GDM1 (cell line): ENCODE results near the gene NAP1L4.
"Not testable (repeated sequence)": the region's sequence is repeated elsewhere in the genome, so short reads cannot be mapped to it uniquely, and the experiment has no call there.

ENCODE experiments used
- DNase-seq: peaks from one replicate; lab custom pipeline; 2025; lab: John Stamatoyannopoulos, UW

The NAP1L4 gene

DNA sequence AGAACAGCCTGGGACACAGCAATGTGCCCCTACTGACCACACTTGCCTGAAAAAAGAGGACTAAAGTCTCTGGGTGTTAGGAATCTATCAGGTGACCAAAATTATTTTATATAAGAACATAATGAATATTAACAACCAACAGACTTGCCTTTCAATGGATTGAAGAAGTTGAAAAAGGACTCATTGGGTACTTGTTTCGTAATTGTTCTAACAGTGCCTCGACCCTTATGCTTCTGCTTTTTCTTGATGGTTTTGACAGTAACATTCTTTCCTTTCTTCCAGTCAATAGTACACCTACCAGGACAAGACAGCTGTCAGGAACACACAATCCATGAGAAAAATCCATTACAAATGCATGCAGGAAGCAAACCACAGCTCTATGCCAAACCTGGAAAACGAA is 33.9 kb downstream of the NAP1L4 start:
- DNase-seq, result no peak

DNA sequence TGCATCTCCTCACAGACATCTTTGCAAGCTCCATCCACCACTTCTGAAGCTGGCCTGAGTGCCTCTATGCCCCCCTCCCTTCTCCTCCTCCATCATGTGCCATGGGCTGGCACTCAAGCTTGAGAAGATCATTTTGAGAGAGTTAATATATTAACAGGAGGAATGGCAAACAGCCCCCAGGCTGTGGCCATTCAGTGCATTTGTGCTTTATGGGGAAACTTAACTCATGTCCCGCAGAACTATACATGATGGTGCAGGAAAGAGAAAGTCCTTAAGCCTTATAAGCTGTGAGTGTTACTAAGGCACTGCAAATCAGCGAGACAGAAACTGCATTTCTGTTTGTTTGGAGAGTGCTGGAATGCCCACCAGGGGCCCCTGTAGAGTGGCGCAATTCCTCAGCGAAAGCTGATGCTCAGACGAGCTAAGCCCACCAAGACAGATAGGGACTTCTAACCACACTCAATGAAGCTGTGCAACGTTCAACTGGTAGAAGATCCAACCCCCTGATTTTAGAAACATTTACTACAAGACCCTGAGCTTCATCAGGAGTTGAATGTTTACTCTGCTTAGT is 36.1 kb downstream of the NAP1L4 start:
- no peak for DNase-seq

DNA sequence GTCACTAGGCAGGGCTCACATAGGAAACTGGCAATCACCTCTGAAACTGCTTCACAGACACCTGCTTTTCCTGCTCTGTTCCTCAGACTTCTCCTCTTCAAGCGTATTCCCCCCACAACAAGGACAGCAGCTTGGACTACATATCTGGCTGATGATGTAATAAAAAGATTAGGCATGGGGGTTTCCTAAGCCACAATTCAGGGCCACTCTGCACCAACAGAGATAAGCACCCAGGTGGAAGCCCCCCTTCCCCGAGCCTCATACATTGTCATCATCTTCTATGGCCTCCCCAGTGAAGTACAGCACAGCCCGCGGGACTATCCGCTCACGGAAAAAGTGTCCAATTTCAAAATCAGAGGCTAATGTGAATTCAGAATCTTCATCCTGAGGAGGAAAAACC is 37.9 kb downstream of the NAP1L4 start:
- DNase-seq, result no peak

DNA sequence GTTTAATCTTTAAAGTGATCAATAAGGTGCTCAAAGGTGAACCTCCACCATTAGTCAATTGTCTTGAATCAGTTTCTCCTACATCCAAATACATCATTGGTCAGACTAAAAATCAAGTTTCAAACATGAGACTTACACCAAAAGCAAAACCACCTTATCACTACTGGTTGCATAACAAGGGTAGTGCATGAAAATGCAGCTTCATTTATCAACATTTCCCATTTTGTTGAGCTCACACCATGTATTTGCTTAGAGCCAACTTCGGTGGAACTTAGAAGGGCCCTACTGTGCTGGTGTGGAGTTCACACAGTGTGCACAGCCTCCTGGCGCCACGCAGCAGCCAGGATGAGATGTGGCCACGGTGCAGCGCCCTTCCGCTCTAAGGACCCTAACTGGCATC is 39.8 kb downstream of the NAP1L4 start:
- DNase-seq, result no peak

DNA sequence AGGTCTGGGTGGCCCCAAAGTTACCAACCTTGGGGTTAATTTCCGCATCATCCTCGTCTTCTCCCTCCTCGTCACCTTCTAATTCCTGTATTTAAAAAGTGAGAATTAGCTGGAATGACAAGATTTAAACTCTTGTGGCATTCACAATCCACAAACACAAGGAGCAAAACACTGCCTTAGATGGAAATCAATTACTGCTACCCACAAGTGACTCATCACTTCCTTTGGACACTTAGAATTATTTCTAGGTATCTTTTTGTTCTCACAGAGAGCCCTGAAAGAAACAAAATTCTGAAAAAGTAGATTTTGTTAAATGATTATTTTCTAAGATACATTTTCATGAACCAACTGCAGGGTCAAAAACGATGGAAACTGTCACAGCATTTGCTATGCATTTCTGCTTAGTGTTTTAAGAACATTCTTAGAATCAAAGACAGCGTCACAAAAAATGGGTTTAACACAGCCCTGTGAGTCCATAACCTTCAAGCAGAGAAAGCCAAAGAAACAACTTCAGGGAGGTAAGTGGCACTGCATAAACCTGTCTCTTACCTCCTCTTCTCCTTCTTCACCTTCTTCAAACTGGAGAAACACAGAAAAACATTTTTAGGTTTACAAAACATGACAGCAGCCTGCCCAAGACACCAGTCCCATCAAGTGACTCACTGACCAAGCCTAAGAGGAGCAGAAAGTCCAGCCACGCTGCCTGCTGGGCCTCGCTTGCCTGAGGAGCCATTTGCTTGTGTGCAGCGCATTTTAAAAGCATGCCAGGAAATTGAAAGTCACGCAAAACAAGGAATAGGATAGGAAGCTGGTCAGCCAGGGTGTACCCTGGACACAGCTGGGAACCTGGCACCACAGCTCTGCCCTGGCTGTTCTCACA is 40.7 kb downstream of the NAP1L4 start:
- DNase-seq, result no peak

DNA sequence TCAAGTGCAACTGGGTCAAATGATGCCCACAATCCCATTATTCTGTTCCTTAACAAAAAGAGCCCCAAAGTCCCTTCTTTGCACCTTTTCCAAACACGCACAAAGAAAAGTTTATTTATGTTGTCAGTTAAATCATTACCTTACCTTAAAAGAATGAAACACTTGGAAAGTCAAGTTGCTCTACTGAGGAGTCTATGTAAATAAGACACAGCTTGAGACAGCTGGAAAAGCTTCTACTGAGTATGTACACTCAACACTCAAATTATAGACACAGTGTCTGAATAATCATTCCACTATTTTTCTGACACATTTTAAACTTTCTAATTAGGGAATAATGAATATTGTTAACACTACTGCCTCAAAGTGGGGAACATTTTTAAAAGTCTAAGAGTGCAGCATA is 41.3 kb downstream of the NAP1L4 start:
- no peak for DNase-seq

DNA sequence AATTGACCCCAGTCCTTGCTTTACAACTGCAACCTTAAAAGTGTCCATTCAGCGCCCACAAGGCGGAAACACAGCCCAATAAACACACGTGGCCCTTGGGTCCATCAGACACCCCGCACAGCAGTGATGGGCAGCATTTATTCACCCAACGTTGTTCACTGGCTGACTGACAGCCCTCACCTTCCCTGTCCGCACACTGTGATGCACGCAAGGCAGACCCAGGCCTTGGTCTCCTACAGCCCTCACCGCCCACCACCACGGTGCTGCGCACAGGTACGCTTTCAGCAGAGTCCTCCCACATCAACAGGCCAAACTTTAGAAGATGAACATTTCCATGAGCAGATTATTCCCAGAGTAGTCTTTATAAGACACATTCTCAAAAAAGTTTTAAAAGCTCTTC is 42.2 kb downstream of the NAP1L4 start:
- no peak for DNase-seq

DNA sequence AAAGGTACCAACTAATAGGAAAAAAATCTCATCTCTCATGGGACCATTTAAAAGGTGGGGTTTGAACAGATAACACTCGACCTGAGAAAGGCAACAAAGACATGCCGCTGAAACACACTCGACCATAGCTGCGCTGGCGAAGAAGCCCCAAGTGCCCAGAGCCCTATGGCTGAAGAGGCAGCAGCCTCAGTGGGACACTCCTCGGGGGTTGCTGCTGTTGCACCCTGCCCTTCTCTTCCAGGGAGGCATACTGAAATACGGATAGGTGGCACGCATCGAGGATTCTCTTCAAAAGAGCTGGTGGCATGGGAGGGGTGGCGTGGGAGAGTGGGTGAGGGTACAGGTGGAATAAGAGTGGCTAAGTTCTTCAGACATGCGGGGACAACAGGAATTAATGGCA is 44.4 kb downstream of the NAP1L4 start:
- no peak for DNase-seq

DNA sequence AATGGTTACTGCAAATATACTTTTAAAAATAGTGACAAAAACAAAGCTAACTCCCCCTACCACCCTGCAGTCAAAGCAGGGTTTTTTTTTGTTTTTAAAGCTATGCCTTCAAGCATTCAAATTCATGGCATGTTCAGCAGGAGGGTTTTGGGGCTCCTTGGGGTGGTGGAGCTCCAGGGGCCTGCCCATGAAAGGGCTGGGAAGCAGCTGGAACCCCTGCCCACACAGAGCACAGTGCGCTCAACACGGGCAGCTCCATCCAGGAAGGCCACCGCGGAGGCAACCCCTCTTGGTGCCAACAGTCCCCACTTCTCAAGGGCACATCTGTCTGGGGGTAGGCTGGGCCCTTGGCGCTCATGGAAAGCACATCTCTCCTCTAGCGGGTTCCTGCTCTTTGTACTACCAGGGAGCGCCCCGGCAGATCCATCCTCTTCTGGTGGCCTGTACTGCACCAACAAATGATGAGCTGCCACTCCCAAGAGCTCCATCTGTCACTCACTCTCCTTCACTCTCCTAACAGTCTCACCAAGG is 46.3 kb downstream of the NAP1L4 start:
- DNase-seq, result no peak

DNA sequence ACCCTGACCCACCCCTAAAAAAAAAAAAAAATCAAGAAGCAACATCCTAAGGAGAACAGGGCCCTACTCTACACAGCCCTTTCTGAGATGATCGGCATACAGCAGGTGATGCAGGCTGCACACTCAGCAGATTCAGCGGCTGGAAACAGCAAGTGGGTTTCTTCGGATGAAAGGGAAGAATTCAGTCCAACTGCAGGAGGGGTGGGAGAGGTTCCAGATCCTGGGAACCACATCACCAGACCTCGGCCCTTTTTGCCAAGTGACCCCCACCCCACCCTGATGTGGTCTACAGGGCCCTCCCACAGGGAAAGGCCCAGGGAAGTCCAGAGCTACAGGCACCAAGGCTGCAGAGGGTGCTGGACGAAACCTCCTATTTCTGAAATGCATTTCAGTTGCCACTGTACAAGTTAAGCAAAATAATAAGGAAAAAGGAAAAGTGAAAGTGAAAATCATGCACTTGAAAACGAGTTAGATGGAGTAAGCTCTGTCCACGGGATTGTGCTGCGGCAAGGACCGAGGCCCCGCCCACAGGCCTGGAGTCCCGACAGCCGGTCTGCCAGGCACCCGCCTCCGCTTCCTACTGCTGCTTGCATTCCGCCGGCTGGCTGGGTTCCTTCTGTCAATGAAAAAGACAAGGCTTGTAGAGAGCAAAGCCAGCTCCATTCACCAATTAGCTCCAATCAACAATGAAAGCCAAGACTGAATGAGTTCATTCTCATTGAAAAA is 46.9 kb downstream of the NAP1L4 start:
- no peak for DNase-seq

DNA sequence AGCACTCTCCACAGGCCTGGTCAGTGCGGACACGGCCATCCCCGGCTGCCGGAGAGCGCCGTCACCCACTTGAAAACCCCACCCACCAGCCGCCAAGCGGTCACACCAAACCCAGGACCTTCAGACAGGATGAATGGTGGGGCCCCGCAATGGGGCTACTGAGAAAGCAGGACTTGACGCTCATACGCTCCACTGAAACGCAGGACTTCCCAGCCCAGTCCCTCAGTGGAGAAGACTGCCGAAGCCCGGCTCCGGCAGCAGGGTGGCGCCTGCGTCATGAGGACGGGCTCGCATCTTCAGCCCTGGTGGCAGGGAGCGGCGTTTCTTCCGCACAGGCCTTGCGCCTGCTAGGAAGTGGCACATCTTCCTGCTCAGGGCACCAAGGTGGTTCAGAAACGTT is 47.6 kb downstream of the NAP1L4 start:
- no peak for DNase-seq

DNA sequence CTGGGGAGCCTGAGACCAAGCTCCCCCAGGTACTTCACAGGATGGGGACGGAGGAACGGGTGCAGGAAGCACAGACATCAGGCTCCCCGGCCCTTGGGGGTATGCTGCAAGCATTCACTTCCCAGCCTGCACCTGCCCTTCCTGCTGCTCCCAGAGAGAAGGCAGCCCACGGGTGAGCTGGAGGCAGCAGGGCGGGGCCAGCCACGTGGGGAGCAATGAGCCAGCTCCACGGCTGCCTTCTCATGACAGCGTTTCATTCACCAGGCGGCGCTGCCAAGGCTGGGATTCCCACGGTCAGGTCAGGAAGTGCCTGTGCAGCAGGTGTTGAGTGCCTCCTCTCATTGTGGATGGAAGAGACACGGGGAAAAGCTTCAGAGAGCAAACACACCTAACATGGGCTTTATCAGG is 48.4 kb downstream of the NAP1L4 start:
- no peak for DNase-seq

DNA sequence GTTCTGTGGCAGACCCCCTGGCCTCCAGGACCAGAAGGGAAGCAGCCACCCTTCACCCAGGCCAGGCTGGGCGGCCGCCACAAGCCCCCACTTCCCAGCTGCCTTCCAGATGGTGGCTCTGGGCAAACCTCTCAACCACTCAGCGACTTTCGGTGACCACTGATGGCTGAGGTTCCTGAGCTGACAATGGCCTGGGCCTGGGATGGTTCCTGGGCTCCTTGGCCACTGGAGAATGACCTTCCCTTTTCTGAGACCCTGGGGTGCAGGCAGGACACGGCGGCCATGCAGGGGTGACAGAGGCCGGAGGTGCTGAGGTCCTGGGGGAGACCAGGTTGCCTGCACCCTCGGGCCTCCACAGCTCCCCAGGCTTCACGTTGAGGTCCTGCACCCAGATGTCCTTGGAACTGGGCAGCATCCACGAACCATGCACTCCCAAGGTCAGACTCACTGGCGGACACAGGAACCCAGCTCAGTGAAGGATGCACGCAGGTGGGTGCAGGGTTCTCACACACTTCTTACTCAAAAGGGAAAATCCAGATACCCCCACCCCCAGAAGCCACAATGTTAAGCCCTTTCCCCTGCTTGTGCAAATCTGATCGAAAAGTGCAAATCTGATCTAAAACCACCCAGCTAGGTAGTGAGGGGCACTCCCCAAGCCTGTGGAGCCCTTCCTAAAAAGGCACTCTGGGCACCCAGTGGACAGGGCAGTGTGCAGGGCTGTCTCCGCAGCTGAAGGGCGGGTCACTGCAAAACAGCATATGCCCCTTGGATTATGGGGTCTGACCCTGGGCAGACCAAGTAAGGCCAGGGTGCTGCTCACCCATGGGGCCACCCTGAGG is 49.0 kb downstream of the NAP1L4 start:
- DNase-seq, result no peak

DNA sequence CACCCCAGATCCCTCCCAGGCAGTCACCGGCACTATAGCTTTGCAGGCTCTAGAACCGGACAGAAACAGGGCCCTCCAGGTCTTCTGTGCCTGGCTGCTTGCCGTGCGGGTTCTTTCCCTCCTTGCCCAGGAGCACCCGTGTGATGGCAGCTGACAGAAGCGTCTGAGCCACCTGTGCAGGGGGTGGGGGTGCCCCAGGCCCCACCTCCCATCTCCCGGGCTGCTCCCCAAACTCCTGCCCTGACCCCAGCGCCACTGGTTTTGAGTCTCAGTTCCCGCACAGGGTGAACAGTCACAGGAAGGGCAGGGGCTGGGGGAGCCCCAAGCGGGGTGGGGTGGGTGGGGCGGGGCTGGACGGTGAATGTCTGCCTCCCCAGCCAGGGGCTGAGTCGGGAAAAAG is 49.7 kb downstream of the NAP1L4 start:
- DNase-seq, result no peak

DNA sequence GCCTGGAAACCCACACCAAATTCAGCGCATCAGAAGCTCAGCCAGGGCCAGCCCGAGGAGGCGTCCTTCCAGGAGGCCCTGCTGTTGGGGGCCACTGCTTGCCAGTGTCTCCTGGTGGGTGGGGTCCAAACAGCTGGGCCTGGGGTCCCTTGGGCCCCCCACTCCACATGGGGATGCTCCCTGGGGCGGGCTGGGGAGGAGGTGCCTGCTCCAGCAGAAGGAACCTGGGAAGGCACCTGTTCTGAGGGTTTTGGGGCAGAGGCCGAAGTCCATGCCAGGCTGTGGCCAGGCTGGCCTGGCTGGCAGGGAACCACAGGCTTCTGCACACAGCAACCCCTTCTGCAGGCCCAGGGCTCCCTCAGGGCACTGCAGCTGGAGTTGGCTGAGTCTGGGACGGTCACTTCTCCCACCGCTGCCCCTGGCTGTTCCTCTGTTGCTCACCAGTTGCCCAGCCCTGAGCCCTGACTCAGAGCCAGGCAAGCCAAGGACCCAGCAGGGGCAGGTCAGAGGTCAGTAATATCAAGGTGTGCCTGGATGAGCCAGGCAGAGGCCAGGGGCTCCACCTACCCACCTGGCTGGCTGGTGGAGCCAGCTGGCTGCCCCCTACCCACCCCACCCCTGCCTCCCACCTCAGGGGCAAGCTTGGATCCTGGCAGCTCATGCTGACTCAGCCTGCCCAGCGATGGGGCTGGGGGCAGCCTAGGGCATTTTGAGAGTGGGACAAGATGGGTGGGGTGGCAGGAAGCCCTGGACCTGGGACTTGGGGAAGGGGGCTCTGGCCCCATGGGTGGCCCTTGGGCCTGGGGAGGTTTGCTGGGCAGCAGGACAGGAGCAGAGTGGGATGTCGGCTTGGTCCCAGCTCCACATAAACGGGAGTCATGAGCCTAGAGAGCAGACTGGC is 51.0 kb downstream of the NAP1L4 start:
- no peak for DNase-seq

DNA sequence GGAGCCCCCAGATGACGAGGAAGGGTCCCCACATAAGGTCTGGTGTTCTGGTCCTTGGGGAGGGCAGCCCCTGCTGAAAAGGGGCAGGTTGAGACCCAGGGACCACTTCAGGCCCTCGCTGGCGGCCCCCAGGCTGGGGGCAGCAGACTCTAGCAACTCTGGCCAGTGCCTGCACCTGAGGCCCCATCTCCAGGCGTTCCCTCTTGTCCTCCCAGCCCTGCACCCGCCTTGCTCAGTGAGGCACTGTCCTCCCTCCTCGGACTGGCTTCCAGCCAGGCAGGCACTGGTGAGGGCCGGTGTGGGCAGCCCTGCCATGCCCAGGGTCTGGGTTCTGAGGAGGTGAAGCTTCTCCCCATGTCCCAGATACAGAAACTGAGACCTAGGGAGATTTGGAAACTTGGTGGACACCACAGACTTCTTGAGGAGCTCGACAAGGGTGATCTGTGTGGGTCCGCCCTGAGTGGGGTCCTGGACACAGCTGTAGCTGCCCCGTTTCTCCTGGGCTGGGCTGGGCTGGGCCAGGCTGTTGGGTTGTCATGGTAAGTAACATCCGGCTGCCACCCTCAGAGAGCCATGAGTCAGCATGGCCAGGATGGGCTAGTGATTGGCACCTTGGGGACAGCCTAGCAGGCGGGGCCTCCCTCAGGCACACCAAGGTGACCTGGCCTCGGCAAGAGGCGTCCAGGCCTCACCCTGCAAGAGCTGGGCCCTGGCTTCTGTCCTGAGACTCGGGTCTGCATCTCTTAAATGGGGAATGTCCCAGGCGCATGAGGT is 51.8 kb downstream of the NAP1L4 start:
- DNase-seq, result no peak

DNA sequence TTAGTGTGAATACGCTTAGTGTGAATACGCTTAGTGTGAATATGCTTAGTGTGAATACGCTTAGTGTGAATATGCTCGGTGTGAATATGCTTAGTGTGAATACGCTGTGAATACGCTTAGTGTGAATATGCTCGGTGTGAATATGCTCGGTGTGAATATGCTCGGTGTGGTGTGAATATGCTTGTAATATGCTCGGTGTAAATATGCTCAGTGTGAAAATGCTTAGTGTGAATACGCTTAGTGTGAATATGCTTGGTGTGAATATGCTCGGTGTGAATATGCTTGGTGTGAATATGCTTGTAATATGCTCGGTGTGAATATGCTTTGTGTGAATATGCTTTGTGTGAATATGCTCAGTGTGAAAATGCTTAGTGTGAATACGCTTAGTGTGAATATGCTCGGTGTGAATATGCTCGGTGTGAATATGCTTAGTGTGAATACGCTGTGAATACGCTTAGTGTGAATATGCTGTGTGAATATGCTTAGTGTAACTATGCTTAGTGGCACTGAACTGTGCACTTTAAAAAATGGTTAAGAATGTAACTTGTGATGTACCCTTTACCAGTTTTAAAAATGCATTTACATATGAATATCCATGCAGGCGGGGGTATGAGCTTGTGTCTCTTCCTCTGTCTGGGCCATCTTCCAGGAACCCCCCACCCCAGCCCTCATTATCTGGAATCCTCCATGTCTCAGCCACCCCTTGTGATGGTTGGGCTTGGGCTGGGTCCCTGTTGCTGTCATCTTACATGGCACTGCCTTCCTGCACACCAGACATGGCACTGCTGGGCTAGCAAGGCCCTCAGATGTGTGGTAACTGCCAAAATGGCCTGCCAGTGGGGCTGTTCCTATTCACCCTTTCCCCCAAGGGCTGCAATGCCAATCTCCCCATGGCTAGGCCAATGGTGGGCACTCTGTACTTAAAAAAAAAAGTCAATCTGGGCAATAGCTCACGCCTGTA is 53.4 kb downstream of the NAP1L4 start:
- DNase-seq, result not testable (repeated sequence)

DNA sequence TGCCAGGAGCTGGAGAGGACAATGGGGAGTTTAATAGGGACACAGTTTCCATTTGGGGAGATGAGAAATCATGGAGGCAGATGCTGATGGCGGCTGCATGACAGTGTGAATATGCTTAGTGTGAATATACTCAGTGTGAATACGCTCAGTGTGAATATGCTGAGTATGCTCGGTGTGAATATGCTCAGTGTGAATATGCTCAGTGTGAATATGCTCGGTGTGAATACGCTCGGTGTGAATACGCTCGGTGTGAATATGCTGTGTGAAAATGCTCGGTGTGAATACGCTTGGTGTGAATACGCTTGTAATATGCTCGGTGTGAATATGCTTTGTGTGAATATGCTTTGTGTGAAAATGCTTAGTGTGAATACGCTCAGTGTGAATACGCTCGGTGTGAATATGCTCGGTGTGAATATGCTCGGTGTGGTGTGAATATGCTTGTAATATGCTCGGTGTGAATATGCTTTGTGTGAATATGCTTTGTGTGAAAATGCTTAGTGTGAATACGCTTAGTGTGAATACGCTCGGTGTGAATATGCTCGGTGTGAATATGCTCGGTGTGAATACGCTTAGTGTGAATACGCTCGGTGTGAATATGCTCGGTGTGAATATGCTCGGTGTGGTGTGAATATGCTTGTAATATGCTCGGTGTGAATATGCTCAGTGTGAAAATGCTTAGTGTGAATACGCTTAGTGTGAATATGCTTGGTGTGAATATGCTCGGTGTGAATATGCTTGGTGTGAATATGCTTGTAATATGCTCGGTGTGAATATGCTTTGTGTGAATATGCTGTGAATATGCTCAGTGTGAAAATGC is 54.3 kb downstream of the NAP1L4 start:
- DNase-seq, result not testable (repeated sequence)
